Ectodermal cell (in vitro differentiated cells): ENCODE data around the gene SPSB1.

Experiments
- H3K27ac ChIP-seq: 2 replicates; pipeline ENCODE4 v1.7.0; 2013; ENCODE audit warnings: mild to moderate bottlenecking, low read depth, low read length; ENCODE audit not compliant: insufficient read depth, poor library complexity, severe bottlenecking
- H3K27me3 ChIP-seq: 2 replicates; pipeline ENCODE4 v1.7.0; 2013; ENCODE audit warnings: mild to moderate bottlenecking, low read length; ENCODE audit not compliant: insufficient read depth, control insufficient read depth, poor library complexity, severe bottlenecking
- H3K36me3 ChIP-seq: one replicate; pipeline ENCODE4 v1.7.0; 2013; ENCODE audit warnings: low read length; ENCODE audit not compliant: control insufficient read depth, insufficient read depth
- H3K4me1 ChIP-seq: one replicate; pipeline ENCODE4 v1.7.0; 2013; ENCODE audit warnings: low read length; ENCODE audit not compliant: control insufficient read depth, insufficient read depth
- H3K4me3 ChIP-seq: 2 replicates; pipeline ENCODE4 v1.7.0; 2013; ENCODE audit warnings: low read depth, low read length, control low read depth; ENCODE audit not compliant: insufficient read depth
- H3K9me3 ChIP-seq: 2 replicates; pipeline ENCODE4 v1.7.0; 2013; ENCODE audit warnings: mild to moderate bottlenecking, low read length, moderate library complexity; ENCODE audit not compliant: control insufficient read depth
- WGBS, 2 experiments: methylation state at CpG; one replicate each; pipeline ENCODE4 v1.1.7; 2013; ENCODE audit warnings: missing lambda C conversion rate in 2 of 2; 5-methylcytosine and 5-hydroxymethylcytosine counted together

Gene SPSB1

GRCh38 chr1:9267827-9268581 lies 24.7 kb upstream of the SPSB1 start:
- 92 to 93% methylated on average over 7 of the region's 7 CpGs for WGBS, 2 experiments
- Histone ChIP-seq H3K9me3 (no peaks in the 10 kb centered on the region), H3K4me3 (no peak overlapping the region), H3K36me3 (peaks cover 3% of the 10 kb centered on the region), H3K27me3 (no peaks in the 10 kb centered on the region), H3K27ac (no peak overlapping the region), H3K4me1 (peaks cover 12% of the 10 kb centered on the region)

GRCh38 chr1:9269078-9269501 lies 23.6 kb upstream of the SPSB1 start:
- H3K36me3 ChIP-seq = peaks cover 3% of the 10 kb centered on the region
- WGBS, 2 experiments = 88 to 90% methylated on average over 17 of the region's 17 CpGs
- no peak overlapping the region for H3K27ac ChIP-seq
- H3K9me3 ChIP-seq = no peaks in the 10 kb centered on the region
- H3K27me3 ChIP-seq = no peaks in the 10 kb centered on the region
- no peak overlapping the region for H3K4me3 ChIP-seq
- peaks cover 12% of the 10 kb centered on the region for H3K4me1 ChIP-seq

DNA sequence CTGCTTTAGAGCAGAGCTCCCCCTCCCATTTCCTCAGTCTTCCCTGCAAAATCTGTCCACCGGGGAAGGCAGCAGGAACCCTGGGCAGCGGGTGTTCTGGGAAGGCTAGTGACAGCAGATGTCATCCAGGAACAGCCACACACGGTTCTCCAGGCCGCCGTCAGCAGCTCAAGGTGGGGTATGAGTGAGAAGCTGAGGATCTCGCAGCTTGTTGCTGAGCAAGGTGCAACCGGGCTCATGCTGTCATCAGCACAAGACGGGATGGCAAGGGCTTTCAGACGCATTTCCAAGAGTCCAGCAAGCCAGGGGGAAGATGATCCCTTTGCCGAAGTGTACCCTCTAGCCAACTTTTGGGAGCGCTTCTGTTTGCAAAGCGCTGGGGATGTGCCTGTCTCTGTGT lies 23.0 kb upstream of the SPSB1 start:
- no peaks in the 10 kb centered on the region for H3K27me3 ChIP-seq
- H3K36me3 ChIP-seq = no peaks in the 10 kb centered on the region
- no peak overlapping the region for H3K27ac ChIP-seq
- WGBS, 2 experiments = 85% methylated on average over 12 of the region's 12 CpGs
- peaks cover 12% of the 10 kb centered on the region for H3K4me1 ChIP-seq
- no peaks in the 10 kb centered on the region for H3K9me3 ChIP-seq
- H3K4me3 ChIP-seq = no peak overlapping the region

DNA sequence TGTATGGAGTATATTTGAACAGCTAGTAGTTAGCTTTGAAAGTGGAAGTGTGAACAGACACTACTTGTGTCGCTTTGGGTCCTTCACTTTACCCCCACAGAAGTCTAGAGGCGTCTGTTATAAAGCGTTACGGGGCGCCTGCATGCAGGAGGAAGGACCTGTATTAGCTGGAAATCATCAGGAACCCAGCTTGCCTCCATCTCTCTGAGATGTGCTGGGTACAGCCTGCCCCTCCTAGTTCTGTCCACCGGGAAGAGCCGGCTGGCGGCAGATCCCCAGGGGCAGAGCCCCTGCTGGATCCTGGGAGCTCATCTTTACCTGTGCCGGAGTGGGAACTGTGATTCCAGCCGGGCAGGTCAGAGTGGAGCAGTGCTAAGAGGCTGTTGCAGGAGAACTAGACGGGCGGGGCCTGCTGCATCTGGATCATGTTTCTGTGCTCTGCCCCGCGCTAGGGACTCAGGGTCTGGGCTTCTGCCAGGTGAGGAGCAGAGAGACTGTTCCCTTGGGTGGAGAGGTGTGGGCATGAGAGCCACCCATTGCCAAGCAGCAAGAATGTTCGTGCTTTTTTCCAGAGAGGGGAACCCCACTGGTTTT lies 22.3 kb upstream of the SPSB1 start:
- Histone ChIP-seq H3K27me3 (no peaks in the 10 kb centered on the region), H3K4me3 (no peak overlapping the region), H3K36me3 (no peaks in the 10 kb centered on the region), H3K4me1 (peaks cover 14% of the 10 kb centered on the region), H3K27ac (no peak overlapping the region), H3K9me3 (no peaks in the 10 kb centered on the region)
- 67 to 71% methylated on average over 15 of the region's 15 CpGs for WGBS, 2 experiments

- no peak overlapping the region for H3K27ac ChIP-seq
- no peak overlapping the region for H3K4me3 ChIP-seq
- H3K27me3 ChIP-seq = no peaks in the 10 kb centered on the region
- no peaks in the 10 kb centered on the region for H3K36me3 ChIP-seq
- WGBS, 2 experiments = 84 to 88% methylated on average over 11 of the region's 11 CpGs
- H3K4me1 ChIP-seq = peaks cover 14% of the 10 kb centered on the region
- H3K9me3 ChIP-seq = no peaks in the 10 kb centered on the region
These were observed 21.4 kb upstream of the SPSB1 start for GRCh38 chr1:9271283-9271682.

DNA sequence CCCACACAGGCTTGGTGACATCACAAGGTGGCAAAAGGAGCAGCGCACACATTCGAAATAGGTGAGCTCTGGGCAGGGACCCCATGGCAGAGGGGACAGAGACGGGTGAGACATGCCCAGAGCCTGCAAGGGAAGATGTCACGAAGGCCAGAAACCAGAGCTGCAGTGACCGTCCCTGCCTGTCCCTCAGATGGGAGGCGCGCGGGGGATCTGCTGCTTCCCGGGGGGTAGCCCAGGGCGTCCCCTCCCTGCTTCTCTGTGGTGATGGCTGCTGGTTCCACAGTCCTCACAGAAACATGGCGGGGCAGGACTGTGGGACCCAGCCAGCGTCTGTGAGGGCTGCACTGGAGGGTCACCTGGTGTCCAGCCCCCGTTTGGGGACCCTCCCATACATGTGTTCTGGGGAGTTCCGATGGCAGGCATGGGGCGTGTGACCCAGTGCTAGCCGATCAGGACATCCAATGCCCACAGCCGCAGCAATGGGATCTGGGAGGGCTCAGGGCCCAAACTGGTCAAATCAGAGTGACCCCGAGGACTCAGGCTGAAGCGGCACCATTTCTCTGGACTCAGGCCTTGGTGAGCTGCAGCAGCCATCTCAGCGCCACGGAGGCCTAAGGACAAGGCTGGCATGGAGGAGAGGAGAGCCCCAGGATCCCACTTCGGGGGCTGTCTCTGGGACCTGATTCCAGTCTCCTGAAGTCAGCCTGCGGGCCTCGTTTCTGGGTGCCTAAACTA lies 20.7 kb upstream of the SPSB1 start:
- no peak overlapping the region for H3K4me3 ChIP-seq
- H3K4me1 ChIP-seq = peaks cover 12% of the 10 kb centered on the region
- H3K9me3 ChIP-seq = no peaks in the 10 kb centered on the region
- H3K27me3 ChIP-seq = no peaks in the 10 kb centered on the region
- no peaks in the 10 kb centered on the region for H3K36me3 ChIP-seq
- WGBS, 2 experiments = 95% methylated on average over 24 of the region's 24 CpGs
- H3K27ac ChIP-seq = no peak overlapping the region

GRCh38 chr1:9273177-9273576 lies 19.5 kb upstream of the SPSB1 start:
- H3K9me3 ChIP-seq = no peaks in the 10 kb centered on the region
- no peaks in the 10 kb centered on the region for H3K36me3 ChIP-seq
- no peaks in the 10 kb centered on the region for H3K27me3 ChIP-seq
- 87 to 88% methylated on average over 11 of the region's 11 CpGs for WGBS, 2 experiments
- H3K27ac ChIP-seq = no peak overlapping the region
- H3K4me1 ChIP-seq = peaks cover 12% of the 10 kb centered on the region
- H3K4me3 ChIP-seq = no peak overlapping the region

- no peak overlapping the region for H3K4me3 ChIP-seq
- WGBS, 2 experiments = 95 to 96% methylated on average over 10 of the region's 10 CpGs
- no peaks in the 10 kb centered on the region for H3K9me3 ChIP-seq
- H3K27me3 ChIP-seq = no peaks in the 10 kb centered on the region
- peaks cover 20% of the 10 kb centered on the region for H3K4me1 ChIP-seq
- H3K36me3 ChIP-seq = no peaks in the 10 kb centered on the region
- H3K27ac ChIP-seq = no peak overlapping the region
These were observed 17.5 kb upstream of the SPSB1 start for GRCh38 chr1:9275161-9275560.

- Histone ChIP-seq H3K4me3 (no peak overlapping the region), H3K27ac (no peak overlapping the region)
These were observed 17.1 kb upstream of the SPSB1 start for GRCh38 chr1:9275567-9276034.

DNA sequence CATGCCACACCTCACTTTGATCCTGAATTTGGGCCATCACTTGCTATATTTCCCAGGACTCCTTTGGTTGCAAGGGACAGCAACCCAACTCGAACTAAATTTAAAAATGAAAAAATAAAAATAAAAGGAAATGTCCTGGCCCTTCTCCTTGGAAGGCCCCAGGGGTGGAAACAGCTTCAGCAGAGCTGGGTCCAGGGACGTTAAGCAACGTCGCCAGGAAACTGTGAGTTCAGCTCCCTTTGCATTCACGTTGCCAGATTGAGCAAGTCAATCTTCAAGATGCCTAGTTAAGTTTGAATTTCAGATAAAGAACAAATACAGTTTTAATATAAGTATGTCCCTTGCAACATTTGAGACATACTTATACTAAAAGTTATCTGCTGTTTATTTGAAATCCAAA lies 14.6 kb upstream of the SPSB1 start:
- Histone ChIP-seq H3K36me3 (no peaks in the 10 kb centered on the region), H3K4me1 (peaks cover 24% of the 10 kb centered on the region), H3K27me3 (no peaks in the 10 kb centered on the region), H3K4me3 (no peak overlapping the region), H3K27ac (no peak overlapping the region), H3K9me3 (no peaks in the 10 kb centered on the region)
- 94 to 96% methylated on average over 5 of the region's 5 CpGs for WGBS, 2 experiments

More at GRCh38 chr1:9275567-9276034, 17.1 kb upstream of the SPSB1 start:
- WGBS, 2 experiments = 80 to 83% methylated on average over 12 of the region's 12 CpGs
- Histone ChIP-seq H3K9me3 (no peaks in the 10 kb centered on the region), H3K36me3 (no peaks in the 10 kb centered on the region), H3K27me3 (no peaks in the 10 kb centered on the region), H3K4me1 (peaks cover 18% of the 10 kb centered on the region)
